HL-60 (cell line): ENCODE results near the gene DCAKD.

Experiments
- CTCF ChIP-seq: IDR thresholded peaks from one replicate; pipeline ENCODE4 v1.5.1; 2011; ENCODE audit warnings: low read length, control low read depth, inconsistent platforms; ENCODE audit not compliant: insufficient read depth
- GABPA ChIP-seq: IDR thresholded peaks from 2 replicates; pipeline ENCODE4 v1.6.1; 2012; ENCODE audit warnings: low read depth
- POLR2AphosphoS5 ChIP-seq: IDR thresholded peaks from 2 replicates; pipeline ENCODE4 v1.6.1; 2012; ENCODE audit warnings: low read depth
- REST ChIP-seq: IDR thresholded peaks from 2 replicates; pipeline ENCODE4 v1.6.1; 2012; ENCODE audit warnings: low read depth; ENCODE audit not compliant: insufficient replicate concordance

GRCh38 chr17:45061606-45062205 is 10.3 kb upstream of the DCAKD start:
- TF ChIP-seq CTCF (no peak), POLR2AphosphoS5 (no peak), REST (no peak), GABPA (no peak)
